NCI-H2081 treated with DMSO at 0.1 percent for 48 hours (cell line): ENCODE data around the gene ACO2.
"Not testable (repeated sequence)": the region's sequence is repeated elsewhere in the genome, so short reads cannot be mapped to it uniquely, and the experiment has no call there.

Source experiments
- DNase-seq: peaks from one replicate; lab custom pipeline; 2025; lab: John Stamatoyannopoulos, UW

ACO2 gene

GRCh38 chr22:41448189-41448808 lies 20.6 kb upstream of the ACO2 start:
- DNase-seq: peak; percentile 90

- DNase-seq: no peak
These were observed 10.7 kb upstream of the ACO2 start for GRCh38 chr22:41458161-41458728.

GRCh38 chr22:41459431-41459830 lies 9.5 kb upstream of the ACO2 start:
- DNase-seq: no peak

GRCh38 chr22:41460071-41460470 lies 8.8 kb upstream of the ACO2 start:
- DNase-seq: not testable (repeated sequence)

- DNase-seq: no peak
These were observed 7.0 kb upstream of the ACO2 start for GRCh38 chr22:41461901-41462300.

- DNase-seq: no peak
These were observed 418 bp downstream of the ACO2 start for GRCh38 chr22:41469218-41469851.

GRCh38 chr22:41470886-41471285 lies 2.0 kb downstream of the ACO2 start:
- no peak for DNase-seq

GRCh38 chr22:41471568-41471967 lies 2.7 kb downstream of the ACO2 start:
- DNase-seq: no peak

- DNase-seq: no peak
These were observed 6.0 kb downstream of the ACO2 start for GRCh38 chr22:41474872-41475451.

- DNase-seq: no peak
These were observed 9.6 kb downstream of the ACO2 start for GRCh38 chr22:41478473-41478872.

GRCh38 chr22:41478891-41479521 lies 10.1 kb downstream of the ACO2 start:
- no peak for DNase-seq

- no peak for DNase-seq
These were observed 10.9 kb downstream of the ACO2 start for GRCh38 chr22:41479671-41480396.

GRCh38 chr22:41480397-41480735 lies 11.4 kb downstream of the ACO2 start:
- DNase-seq: no peak

GRCh38 chr22:41481131-41481830 lies 12.4 kb downstream of the ACO2 start:
- DNase-seq: no peak

- no peak for DNase-seq
These were observed 13.0 kb downstream of the ACO2 start for GRCh38 chr22:41481925-41482318.

GRCh38 chr22:41482319-41482935 lies 13.5 kb downstream of the ACO2 start:
- DNase-seq: no peak

GRCh38 chr22:41485033-41485432 lies 16.1 kb downstream of the ACO2 start:
- no peak for DNase-seq

- no peak for DNase-seq
These were observed 18.4 kb downstream of the ACO2 start for GRCh38 chr22:41487037-41487935.

- no peak for DNase-seq
These were observed 19.2 kb downstream of the ACO2 start for GRCh38 chr22:41488076-41488475.
